Muscle of leg (tissue), 11 donors: Measurements from ENCODE around the gene PHACTR3. TPM values are rescaled to one million over a fixed set of nuclear protein-coding genes. Genes with fewer than 3 reads are reported as not detected.

Experiments used
- DNase-seq: peaks from one replicate; pipeline ENCODE4 v3.0.0; 2013
- H3K27ac ChIP-seq: one replicate; pipeline ENCODE4 v1.5.1; 2013; ENCODE audit warnings: mild to moderate bottlenecking, low read length, control low read depth
- H3K27me3 ChIP-seq: one replicate; pipeline ENCODE4 v1.6.1; 2013; ENCODE audit warnings: low read length; ENCODE audit not compliant: control insufficient read depth, insufficient read depth
- H3K36me3 ChIP-seq: one replicate; pipeline ENCODE4 v1.6.1; 2013; ENCODE audit warnings: low read length; ENCODE audit not compliant: control insufficient read depth, insufficient read depth
- H3K4me1 ChIP-seq: one replicate; pipeline ENCODE4 v1.6.1; 2013; ENCODE audit warnings: low read length; ENCODE audit not compliant: control insufficient read depth, insufficient read depth
- H3K4me3 ChIP-seq: one replicate; pipeline ENCODE4 v1.5.1; 2013; ENCODE audit warnings: low read length, control low read depth
- H3K9me3 ChIP-seq: replicated peaks from 2 replicates; pipeline ENCODE4 v1.6.1; 2013; ENCODE audit warnings: low read depth, low read length; ENCODE audit not compliant: control insufficient read depth
- WGBS: methylation state at CpG from one replicate; pipeline ENCODE4 v1.1.5; 2013; ENCODE audit warnings: missing lambda C conversion rate; ENCODE audit not compliant: insufficient coverage; 5-methylcytosine and 5-hydroxymethylcytosine counted together
- polyA plus RNA-seq, 8 donors: library from polyadenylated mRNA; unstranded; fragments of 120-200 nt; gene quantifications; one replicate each; pipeline versions ENCODE4 v1.2.1 to v1.2.3, GENCODE V29; 2013; ENCODE audit warnings: inconsistent platforms in 1 of 8, low replicate concordance in 1 of 8; ENCODE audit not compliant: insufficient read length in 8 of 8, insufficient read depth in 1 of 8
- total RNA-seq: library from RNA; stranded (reverse); fragments of 120-200 nt; gene quantifications from one replicate; pipeline ENCODE4 v1.2.4, GENCODE V29; 2013

PHACTR3 gene
- total and polyA plus RNA-seq, 9 donors: 4.7 to 17.0 (median 9.9) TPM

DNA sequence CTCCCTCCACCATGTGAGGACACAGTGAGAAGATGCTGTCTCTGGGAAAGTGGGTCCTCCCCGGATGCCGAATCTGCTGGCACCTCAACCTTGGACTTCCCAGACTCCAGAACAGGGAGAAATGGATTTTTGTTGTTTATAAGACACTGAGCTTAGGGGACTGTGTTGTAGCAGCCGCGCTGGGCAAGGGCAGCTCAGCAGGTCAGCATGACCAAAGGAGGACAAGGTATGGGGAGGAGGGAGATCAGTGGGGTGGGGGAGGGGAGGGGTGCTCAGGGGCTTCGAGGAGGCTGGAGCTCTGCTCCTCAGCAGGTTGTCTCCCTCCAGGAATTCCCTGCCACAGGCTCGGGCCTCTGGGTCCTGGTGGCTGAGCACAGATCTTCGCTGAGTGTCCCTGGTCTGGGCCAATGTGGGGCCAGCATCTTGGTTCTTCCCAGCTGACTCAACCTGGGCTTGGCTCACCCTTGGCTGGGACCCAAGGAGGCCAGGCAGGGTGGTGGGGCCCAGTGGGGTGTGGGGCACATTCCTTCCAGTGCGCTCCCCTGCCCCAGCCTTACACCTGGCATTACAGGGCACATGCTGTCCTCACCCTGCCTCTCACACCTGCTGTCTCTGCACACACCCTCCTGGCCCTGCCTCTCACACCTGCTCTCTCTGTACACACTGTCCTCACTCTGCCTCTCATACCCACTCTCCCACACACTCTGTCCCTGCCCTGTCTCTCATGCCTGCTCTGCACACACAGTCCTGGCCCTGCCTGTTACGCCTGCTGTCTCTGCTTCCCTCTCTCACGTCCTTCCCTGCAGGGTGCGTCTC is 221.8 kb downstream of the PHACTR3 start:
- Histone ChIP-seq H3K27me3 (no peaks in the 10 kb centered on the region), H3K9me3 (no peaks in the 10 kb centered on the region), H3K4me1 (peaks cover 79% of the 10 kb centered on the region), H3K27ac (peak overlapping the region; percentile 59), H3K36me3 (no peaks in the 10 kb centered on the region), H3K4me3 (no peak overlapping the region)
- WGBS: 79% methylated on average over 6 of the region's 11 CpGs
- DNase-seq: peak; percentile 75

DNA sequence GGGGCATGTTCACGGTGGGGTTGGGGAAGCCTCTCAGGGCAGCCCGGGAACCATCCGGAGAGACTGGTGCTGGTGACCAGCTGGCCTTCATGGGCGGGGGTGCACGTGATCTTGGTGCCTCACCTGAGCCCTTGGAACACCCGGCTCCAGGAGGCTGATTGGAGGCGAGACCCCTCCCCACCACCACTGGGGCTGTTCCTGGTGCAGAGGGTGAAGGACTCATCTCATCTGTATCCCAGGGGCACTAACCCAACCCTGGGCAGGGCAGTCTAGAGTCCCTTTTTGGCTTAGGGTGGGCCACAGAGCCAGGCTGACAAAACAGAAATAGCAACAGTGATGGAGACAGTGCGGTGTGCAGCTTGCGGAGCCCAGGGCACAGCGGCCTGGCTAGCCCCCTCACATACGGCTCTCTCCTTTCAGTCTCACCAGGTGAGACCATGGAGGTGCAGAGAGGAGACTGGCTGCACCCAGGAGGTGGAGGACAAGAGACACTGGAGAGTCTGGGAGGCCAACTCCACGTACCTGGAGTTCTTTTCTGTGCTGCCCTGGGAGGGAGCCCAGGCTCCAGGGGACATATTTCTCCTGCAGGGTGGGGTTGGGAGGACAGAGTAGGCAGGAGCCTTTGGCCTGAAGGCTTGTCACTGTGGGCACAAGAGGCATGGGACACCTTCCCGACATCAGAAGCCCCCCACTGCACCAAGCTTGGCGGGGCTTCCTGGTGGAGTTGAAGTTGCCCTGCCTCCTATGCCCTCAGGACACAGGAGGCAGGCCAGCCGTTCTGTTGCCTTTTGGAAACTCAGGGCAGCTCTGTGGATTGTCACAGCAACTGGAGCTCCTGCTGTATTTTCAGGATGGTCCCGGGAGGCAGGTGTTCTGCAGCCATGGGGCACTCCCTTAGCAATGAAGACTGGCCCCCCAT is 223.1 kb downstream of the PHACTR3 start:
- Histone ChIP-seq H3K4me3 (no peak overlapping the region), H3K27me3 (no peaks in the 10 kb centered on the region), H3K36me3 (no peaks in the 10 kb centered on the region), H3K27ac (peak overlapping the region; percentile 59), H3K9me3 (no peaks in the 10 kb centered on the region), H3K4me1 (peaks cover 85% of the 10 kb centered on the region)
- DNase-seq: no peak
- WGBS: 88% methylated on average over 6 of the region's 16 CpGs

DNA sequence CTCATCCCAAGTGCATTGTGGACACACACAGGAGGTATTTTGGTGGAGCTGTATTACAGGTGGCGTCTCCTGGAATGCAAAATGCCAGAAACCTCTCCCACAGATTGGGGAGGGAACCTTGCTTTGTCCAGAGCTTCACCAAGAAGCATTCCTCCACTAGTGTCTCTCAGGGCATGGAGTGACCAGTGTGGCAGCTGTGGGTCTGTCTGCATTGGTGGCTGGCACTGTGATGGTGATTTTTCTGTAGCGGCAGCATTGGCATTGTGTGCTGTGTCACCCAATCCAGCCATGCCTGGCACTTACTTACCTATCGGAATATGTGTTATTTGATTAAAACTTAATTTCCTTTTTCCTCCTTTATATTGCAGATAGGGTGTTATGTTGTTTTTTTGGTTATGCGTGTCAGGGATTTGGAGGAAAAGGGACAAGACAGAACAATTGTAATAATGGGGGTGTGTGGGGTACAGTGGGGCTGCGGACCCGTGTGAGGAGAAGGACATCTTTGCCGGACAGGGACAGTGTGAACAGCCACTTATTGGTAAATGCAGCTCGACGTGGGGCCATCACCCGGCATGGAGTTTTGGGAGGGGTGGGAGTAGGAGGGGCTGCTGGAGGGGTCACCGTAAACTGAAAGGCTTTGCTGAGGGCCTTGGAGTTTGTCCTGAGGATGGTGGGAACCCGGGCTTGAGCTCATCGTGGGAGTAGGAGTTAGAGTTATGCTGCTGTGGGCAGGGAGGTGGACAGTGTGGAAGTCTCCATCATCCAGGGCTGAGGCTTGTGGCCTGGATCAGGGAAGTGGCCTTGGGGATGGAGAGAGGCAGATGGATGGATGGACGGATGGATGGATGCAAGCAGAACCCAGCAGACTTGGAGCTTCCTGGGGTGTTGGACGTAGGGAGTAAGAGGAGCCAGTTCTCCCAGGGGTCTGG is 224.0 kb downstream of the PHACTR3 start:
- DNase-seq: no peak
- H3K36me3 ChIP-seq: no peaks in the 10 kb centered on the region
- WGBS: 83% methylated on average over 13 of the region's 15 CpGs
- H3K9me3 ChIP-seq: no peaks in the 10 kb centered on the region
- H3K4me3 ChIP-seq: no peak overlapping the region
- peaks cover 79% of the 10 kb centered on the region for H3K4me1 ChIP-seq
- H3K27me3 ChIP-seq: peaks cover under 1% of the 10 kb centered on the region
- no peak overlapping the region for H3K27ac ChIP-seq

DNA sequence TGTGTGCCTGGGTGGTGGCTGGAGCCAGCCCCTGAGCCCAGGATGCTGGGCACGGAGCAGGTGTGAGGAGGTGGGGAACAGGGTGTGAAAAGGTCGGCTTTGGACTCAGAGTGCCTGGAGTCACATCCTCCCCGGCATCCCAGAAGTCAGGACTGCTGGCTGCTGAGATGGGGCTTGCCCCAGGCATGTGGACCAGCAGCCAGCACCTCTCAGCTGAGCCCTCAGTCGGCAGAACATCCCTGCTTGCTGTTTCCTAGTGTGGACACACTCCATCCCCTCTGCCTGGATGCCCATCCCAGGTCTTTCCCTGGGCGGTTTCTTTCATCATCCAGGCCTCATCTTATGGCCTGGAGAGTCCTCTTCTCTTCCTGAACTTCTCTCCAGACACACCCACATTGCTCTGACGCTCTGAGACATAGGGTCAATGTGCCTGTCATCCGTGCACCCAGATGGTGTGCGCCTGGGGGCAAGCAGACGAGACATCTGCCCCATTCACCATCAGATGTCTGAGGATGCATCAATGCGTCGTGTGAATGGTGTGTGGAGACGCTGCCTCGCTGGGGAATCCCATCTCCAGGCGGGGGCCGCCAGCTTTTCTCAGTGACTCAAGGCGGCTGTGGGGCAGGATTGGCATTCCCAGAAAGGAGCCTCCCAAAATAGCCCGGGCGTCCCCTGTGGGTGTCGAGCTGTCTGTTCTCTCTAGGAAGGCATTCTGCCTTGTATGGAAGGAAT is 224.9 kb downstream of the PHACTR3 start:
- 82% methylated on average over 15 of the region's 19 CpGs for WGBS

DNA sequence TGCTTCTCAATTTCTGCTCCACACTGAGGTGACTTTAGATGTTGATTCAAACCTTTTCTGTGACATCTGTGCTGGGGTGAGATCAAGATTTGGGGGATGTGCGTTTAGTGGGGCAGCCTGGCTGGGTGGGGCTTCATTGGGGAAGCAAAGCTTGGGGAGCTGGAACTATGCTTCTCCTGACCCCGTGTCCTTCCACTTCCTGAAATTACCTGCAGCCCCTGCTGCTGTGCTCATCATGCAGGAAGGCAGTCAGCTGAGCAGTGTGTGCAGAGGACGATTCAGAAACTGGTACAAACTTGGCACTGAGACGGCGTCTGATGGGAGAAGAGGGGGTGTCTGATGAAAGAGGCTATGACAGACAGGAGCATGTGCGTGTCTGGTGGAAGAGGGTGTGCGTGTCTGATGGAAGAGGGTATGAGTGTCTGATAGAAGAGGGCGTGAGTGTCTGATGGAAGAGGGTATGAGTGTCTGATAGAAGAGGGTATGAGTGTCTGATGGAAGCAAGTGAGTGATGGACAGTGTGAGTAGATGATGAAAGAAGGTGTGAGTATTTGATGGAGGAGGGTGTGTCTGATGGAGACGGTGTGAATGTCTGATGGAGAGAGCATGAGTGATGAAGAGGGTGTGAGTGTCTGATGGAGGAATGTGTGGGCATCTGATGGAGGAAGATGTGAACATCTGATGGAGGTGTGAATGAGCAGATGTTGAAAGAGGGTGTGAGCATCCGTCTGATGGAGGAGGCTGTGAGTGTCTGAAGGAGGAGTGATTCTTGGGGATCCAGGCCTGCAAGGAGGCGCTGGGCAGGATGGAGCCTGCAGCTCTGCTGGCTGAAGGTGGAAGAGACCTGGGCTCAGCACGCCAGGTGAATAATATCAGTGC is 225.7 kb downstream of the PHACTR3 start:
- DNase-seq: no peak
- 79% methylated on average over 11 of the region's 12 CpGs for WGBS
- Histone ChIP-seq H3K9me3 (no peaks in the 10 kb centered on the region), H3K36me3 (no peaks in the 10 kb centered on the region), H3K4me1 (peaks cover 67% of the 10 kb centered on the region), H3K27me3 (peaks cover 2% of the 10 kb centered on the region), H3K27ac (no peak overlapping the region), H3K4me3 (no peak overlapping the region)

More for the DNA sequence above, 224.9 kb downstream of the PHACTR3 start:
- no peak overlapping the region for H3K27ac ChIP-seq
- DNase-seq: no peak
- H3K4me1 ChIP-seq: peaks cover 71% of the 10 kb centered on the region
- no peak overlapping the region for H3K4me3 ChIP-seq
- H3K36me3 ChIP-seq: no peaks in the 10 kb centered on the region
- no peaks in the 10 kb centered on the region for H3K9me3 ChIP-seq
- H3K27me3 ChIP-seq: peaks cover 2% of the 10 kb centered on the region

DNA sequence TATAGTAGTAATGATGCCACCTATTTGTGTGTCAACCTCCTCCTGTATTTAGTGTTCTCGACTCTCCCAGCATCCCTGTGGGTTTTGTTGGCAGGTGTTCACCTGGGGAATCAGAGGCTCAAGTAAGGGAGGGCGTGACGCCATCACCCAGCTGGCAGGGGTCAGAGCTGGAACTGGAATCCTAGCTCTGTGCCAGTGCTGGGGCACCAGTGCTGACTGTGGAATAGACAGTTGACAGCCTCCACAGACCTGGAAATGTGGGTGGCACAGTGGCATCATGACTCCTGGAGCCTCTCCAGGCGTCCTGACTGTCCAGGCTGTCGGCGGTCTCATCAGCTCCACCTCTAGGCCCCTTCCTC is 226.3 kb downstream of the PHACTR3 start:
- Histone ChIP-seq H3K4me1 (peaks cover 67% of the 10 kb centered on the region), H3K27me3 (peaks cover 2% of the 10 kb centered on the region), H3K9me3 (no peaks in the 10 kb centered on the region), H3K27ac (no peak overlapping the region), H3K4me3 (no peak overlapping the region), H3K36me3 (no peaks in the 10 kb centered on the region)
- no peak for DNase-seq
- WGBS: 75% methylated on average over 6 of the region's 6 CpGs

- Histone ChIP-seq H3K36me3 (no peaks in the 10 kb centered on the region), H3K27ac (no peak overlapping the region), H3K4me3 (no peak overlapping the region), H3K27me3 (peaks cover 2% of the 10 kb centered on the region), H3K4me1 (peaks cover 70% of the 10 kb centered on the region), H3K9me3 (no peaks in the 10 kb centered on the region)
- WGBS: 27% methylated on average over 18 of the region's 23 CpGs
- peak; percentile 58 for DNase-seq
Observed at GRCh38 chr20:59831024-59831915, 226.9 kb downstream of the PHACTR3 start.

- Histone ChIP-seq H3K4me1 (peaks cover 70% of the 10 kb centered on the region), H3K27me3 (peaks cover 2% of the 10 kb centered on the region), H3K27ac (no peak overlapping the region), H3K36me3 (no peaks in the 10 kb centered on the region), H3K4me3 (no peak overlapping the region), H3K9me3 (no peaks in the 10 kb centered on the region)
- peak; percentile 83 for DNase-seq
- WGBS: 6% methylated on average over 2 of the region's 3 CpGs
Observed at GRCh38 chr20:59831916-59832270, 227.6 kb downstream of the PHACTR3 start.
